Glutamatergic neuron (in vitro differentiated cells): Measurements from ENCODE around the gene AKT1S1. TPM values are rescaled to one million over a fixed set of nuclear protein-coding genes. Genes with fewer than 3 reads are reported as not detected.

ENCODE experiments used
- DNase-seq: peaks from one replicate; pipeline ENCODE4 v3.0.0; 2022
- H3K27ac Mint-ChIP-seq: one replicate; pipeline ENCODE4 v1.8.0; 2020; ENCODE audit warnings: mild to moderate bottlenecking, mixed read lengths, inconsistent platforms; ENCODE audit not compliant: unreplicated experiment
- H3K27me3 Mint-ChIP-seq: one replicate; pipeline ENCODE4 v1.8.0; 2020; ENCODE audit warnings: mild to moderate bottlenecking, moderate library complexity, mixed read lengths, inconsistent platforms; ENCODE audit not compliant: unreplicated experiment
- H3K36me3 Mint-ChIP-seq: one replicate; pipeline ENCODE4 v1.8.0; 2020; ENCODE audit warnings: mild to moderate bottlenecking, mixed read lengths, inconsistent platforms; ENCODE audit not compliant: unreplicated experiment
- H3K4me1 Mint-ChIP-seq: one replicate; pipeline ENCODE4 v1.8.0; 2020; ENCODE audit warnings: mild to moderate bottlenecking, low read depth, mixed read lengths, inconsistent platforms; ENCODE audit not compliant: unreplicated experiment
- H3K4me3 Mint-ChIP-seq: one replicate; pipeline ENCODE4 v1.8.0; 2020; ENCODE audit warnings: mild to moderate bottlenecking, mixed read lengths, inconsistent platforms; ENCODE audit not compliant: unreplicated experiment
- H3K9me3 Mint-ChIP-seq: one replicate; pipeline ENCODE4 v1.8.0; 2020; ENCODE audit warnings: mild to moderate bottlenecking, moderate library complexity, mixed read lengths, inconsistent platforms; ENCODE audit not compliant: unreplicated experiment
- total RNA-seq: library from RNA; stranded (reverse); fragmentation: NEBNext Ultra II Directional; extraction: Animal tissue kit (Norgen Biotek cat#: 25700); gene quantifications from one replicate; pipeline ENCODE4 v1.2.1, GENCODE V29; 2021; ENCODE audit not compliant: unreplicated experiment
- TF ChIP-seq, protein P1 (sequence below): fragments of 200-600 bp; sonication (generic); IDR thresholded peaks from one replicate; pipeline ENCODE4 v1.5.0; 2021; ENCODE audit not compliant: partially characterized antibody, unreplicated experiment

The AKT1S1 gene
- total RNA-seq, 1 donor from 2014 or later: 23.7 TPM

GRCh38 chr19:49832556-49832955 is 44.6 kb downstream of the AKT1S1 start:
- no peak for DNase-seq
- H3K4me3 Mint-ChIP-seq: no peak overlapping the region
- H3K27me3 Mint-ChIP-seq: peaks cover 5% of the 10 kb centered on the region
- H3K4me1 Mint-ChIP-seq: no peaks in the 10 kb centered on the region
- peaks cover 3% of the 10 kb centered on the region for H3K9me3 Mint-ChIP-seq
- H3K27ac Mint-ChIP-seq: no peak overlapping the region
- TF ChIP-seq, protein P1, sequence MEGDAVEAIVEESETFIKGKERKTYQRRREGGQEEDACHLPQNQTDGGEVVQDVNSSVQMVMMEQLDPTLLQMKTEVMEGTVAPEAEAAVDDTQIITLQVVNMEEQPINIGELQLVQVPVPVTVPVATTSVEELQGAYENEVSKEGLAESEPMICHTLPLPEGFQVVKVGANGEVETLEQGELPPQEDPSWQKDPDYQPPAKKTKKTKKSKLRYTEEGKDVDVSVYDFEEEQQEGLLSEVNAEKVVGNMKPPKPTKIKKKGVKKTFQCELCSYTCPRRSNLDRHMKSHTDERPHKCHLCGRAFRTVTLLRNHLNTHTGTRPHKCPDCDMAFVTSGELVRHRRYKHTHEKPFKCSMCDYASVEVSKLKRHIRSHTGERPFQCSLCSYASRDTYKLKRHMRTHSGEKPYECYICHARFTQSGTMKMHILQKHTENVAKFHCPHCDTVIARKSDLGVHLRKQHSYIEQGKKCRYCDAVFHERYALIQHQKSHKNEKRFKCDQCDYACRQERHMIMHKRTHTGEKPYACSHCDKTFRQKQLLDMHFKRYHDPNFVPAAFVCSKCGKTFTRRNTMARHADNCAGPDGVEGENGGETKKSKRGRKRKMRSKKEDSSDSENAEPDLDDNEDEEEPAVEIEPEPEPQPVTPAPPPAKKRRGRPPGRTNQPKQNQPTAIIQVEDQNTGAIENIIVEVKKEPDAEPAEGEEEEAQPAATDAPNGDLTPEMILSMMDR: no peak
- H3K36me3 Mint-ChIP-seq: peaks cover 6% of the 10 kb centered on the region

DNA sequence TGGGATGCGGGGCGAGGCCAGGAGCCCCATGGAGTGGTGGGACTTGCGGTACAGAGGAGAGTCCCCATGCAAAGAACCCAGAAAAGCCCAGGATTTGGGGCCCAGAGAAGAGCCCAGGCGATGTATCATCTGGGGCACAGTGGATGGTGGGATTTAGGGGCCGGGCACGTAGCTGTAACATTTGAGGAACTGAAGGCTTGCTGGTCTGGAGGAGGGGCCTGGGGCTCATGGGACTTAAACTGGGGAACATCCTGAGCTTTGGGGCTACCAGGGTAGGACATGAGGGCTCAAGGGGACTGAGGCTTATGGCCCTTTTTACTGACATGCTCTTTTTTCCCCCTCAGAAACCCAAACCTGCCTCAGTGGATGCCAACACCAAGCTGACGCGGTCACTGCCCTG is 45.6 kb downstream of the AKT1S1 start:
- Mint-ChIP-seq H3K27ac (no peak overlapping the region), H3K4me3 (no peak overlapping the region), H3K4me1 (peaks cover 2% of the 10 kb centered on the region)

DNA sequence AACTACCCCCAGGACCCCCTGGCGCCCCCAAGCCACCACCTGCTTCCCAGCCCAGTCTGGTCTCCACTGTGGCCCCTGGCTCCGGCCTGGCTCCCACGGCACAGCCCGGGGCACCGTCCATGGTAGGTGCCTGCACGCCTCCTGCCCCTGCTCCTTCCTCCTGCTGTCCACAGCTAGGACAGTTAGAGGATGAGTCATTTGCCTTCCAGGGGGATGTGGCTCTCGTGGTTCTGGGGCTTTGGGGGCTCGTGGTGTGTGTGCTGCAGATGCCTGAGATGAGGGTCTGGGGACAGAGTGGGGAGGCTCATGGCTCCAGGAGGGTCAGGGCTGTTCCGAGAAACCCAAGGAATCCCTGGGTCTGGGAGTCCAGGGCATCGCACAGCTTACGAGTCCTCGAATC is 46.4 kb downstream of the AKT1S1 start:
- peaks cover 2% of the 10 kb centered on the region for H3K4me1 Mint-ChIP-seq
- peaks cover 7% of the 10 kb centered on the region for H3K27me3 Mint-ChIP-seq
- H3K4me3 Mint-ChIP-seq: no peak overlapping the region
- no peak overlapping the region for H3K27ac Mint-ChIP-seq
- no peak for DNase-seq
- H3K9me3 Mint-ChIP-seq: peaks cover 5% of the 10 kb centered on the region
- TF ChIP-seq, protein P1: no peak
- no peaks in the 10 kb centered on the region for H3K36me3 Mint-ChIP-seq

More for the DNA sequence above, 45.6 kb downstream of the AKT1S1 start:
- no peaks in the 10 kb centered on the region for H3K36me3 Mint-ChIP-seq
- DNase-seq: no peak
- TF ChIP-seq, protein P1: no peak
- H3K27me3 Mint-ChIP-seq: peaks cover 7% of the 10 kb centered on the region
- H3K9me3 Mint-ChIP-seq: peaks cover 3% of the 10 kb centered on the region

DNA sequence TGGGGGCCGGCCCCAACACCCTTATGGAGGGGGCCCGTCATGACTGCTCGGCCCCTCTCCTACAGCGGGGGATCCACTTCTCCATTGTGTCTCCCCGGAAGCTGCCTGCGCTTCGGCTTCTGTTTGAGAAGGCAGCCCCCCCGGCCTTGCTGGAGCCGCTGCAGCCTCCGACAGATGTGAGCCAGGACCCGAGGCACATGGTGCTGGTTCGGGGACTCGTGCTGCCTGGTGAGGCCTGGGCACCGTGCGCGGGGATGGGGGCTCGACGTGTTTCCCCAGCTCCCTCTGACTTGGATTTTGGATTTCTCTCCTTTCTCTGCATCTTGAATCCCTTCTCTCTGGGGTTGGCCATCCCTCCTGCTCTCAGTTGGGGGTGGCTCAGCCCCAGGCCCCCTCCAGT is 47.4 kb downstream of the AKT1S1 start:
- H3K4me3 Mint-ChIP-seq: no peak overlapping the region
- peaks cover 2% of the 10 kb centered on the region for H3K4me1 Mint-ChIP-seq
- no peak for DNase-seq
- H3K36me3 Mint-ChIP-seq: no peaks in the 10 kb centered on the region
- TF ChIP-seq, protein P1: no peak
- peaks cover 7% of the 10 kb centered on the region for H3K27me3 Mint-ChIP-seq
- H3K27ac Mint-ChIP-seq: no peak overlapping the region
- H3K9me3 Mint-ChIP-seq: peaks cover 5% of the 10 kb centered on the region

DNA sequence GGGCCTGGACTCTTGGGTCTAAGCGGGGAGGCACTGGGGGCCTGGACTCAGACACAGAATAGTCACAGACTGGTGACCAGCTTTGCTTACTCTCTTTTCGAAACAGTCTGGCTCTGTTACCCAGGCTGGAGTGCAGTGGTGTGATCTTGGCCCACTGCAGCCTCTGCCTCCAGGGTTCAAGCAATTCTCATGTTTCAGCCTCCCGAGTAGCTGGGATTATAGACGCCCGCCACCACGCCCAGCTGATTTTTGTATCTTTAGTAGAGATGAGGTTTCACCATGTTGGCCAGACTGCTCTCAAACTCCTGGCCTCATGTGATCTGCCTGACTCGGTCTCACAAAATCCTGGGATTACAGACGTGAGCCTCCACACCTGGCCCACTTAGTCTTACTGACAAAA is 48.0 kb downstream of the AKT1S1 start:
- no peak for DNase-seq
- TF ChIP-seq, protein P1: no peak
- peaks cover 7% of the 10 kb centered on the region for H3K27me3 Mint-ChIP-seq
- no peak overlapping the region for H3K27ac Mint-ChIP-seq
- no peaks in the 10 kb centered on the region for H3K36me3 Mint-ChIP-seq
- H3K4me1 Mint-ChIP-seq: peaks cover 2% of the 10 kb centered on the region
- peaks cover 5% of the 10 kb centered on the region for H3K9me3 Mint-ChIP-seq
- no peak overlapping the region for H3K4me3 Mint-ChIP-seq
